Endothelial cell of umbilical vein (primary cell): Measurements from ENCODE around the gene ARHGEF7. TPM values are rescaled to one million over a fixed set of nuclear protein-coding genes. Genes with fewer than 3 reads are reported as not detected.

Experiments used
- BruUV-seq: library from RNA; stranded (reverse); fragments of 400-500 nt; replicated peaks from 2 replicates; lab custom pipeline; 2021; lab: Mats Ljungman, UMichigan
- CTCF ChIA-PET: fragments of 300-600, 350-600 bp; sonication (Branson Sonifier 250); formaldehyde crosslinking; loops from one replicate; lab custom pipeline; 2021; ENCODE audit warnings: antibody characterized with exemption, inconsistent platforms; lab: Charles Lee
- POLR2A ChIA-PET: fragments of 300-600, 350-600 bp; sonication (Branson Sonifier 250); formaldehyde crosslinking; loops from one replicate; lab custom pipeline; 2021; ENCODE audit warnings: antibody characterized with exemption, inconsistent platforms; lab: Charles Lee
- DNase-seq: peaks from one replicate; pipeline ENCODE4 v3.0.0-alpha.2; 2011; ENCODE audit warnings: low read depth, low spot score
- FAIRE-seq: peaks from 2 replicates; lab custom pipeline; 2011; peaks lifted over from hg19 to GRCh38; lab: Jason Lieb, UNC
- H2AFZ ChIP-seq: 2 replicates; pipeline ENCODE4 v1.6.0; 2012; ENCODE audit warnings: low read depth, low read length, control low read depth, inconsistent platforms
- H3K27ac ChIP-seq: 2 replicates; pipeline ENCODE4 v1.5.1; 2011; ENCODE audit warnings: low read depth, mild to moderate bottlenecking, control low read depth, low read length, moderate library complexity; ENCODE audit not compliant: insufficient read depth
- H3K27me3 ChIP-seq, 2 experiments: 2 replicates each; pipeline versions ENCODE4 v1.6.0 to v1.6.1; 2011; ENCODE audit warnings: low read length in 2 of 2, mixed read lengths in 1 of 2; ENCODE audit not compliant: control insufficient read depth in 2 of 2, insufficient read depth in 2 of 2
- H3K36me3 ChIP-seq, 2 experiments: 2 replicates in 1 of 2; 3 replicates in 1 of 2; pipeline ENCODE4 v1.5.1; 2011; ENCODE audit warnings: low read length in 2 of 2, mild to moderate bottlenecking in 1 of 2, moderate library complexity in 1 of 2; ENCODE audit not compliant: control insufficient read depth in 2 of 2, insufficient read depth in 2 of 2; ENCODE audit errors: extremely low read depth in 1 of 2
- H3K4me1 ChIP-seq: 3 replicates; pipeline ENCODE4 v1.5.1; 2011; ENCODE audit warnings: mild to moderate bottlenecking, low read length; ENCODE audit not compliant: control insufficient read depth, insufficient read depth; ENCODE audit errors: extremely low read depth
- H3K4me2 ChIP-seq: 2 replicates; pipeline ENCODE4 v1.6.1; 2011; ENCODE audit warnings: low read length, control low read depth, mixed read lengths; ENCODE audit not compliant: insufficient read depth
- H3K4me3 ChIP-seq, 3 experiments: fragments of 200-600 bp in 1 of 3; sonication (generic), shearing (Covaris generic) in 1 of 3; replicated peaks in 1 of 3; 2 replicates each; pipeline ENCODE4 v1.5.1; 2011 to 2016; ENCODE audit warnings: control low read depth in 3 of 3, low read length in 3 of 3, mild to moderate bottlenecking in 2 of 3, inconsistent platforms in 1 of 3, low read depth in 1 of 3, moderate library complexity in 1 of 3; ENCODE audit not compliant: insufficient read depth in 1 of 3
- H3K79me2 ChIP-seq: 2 replicates; pipeline ENCODE4 v1.6.0; 2012; ENCODE audit warnings: low read length, inconsistent platforms; ENCODE audit not compliant: control insufficient read depth, insufficient read depth
- H3K9ac ChIP-seq: replicated peaks from 2 replicates; pipeline ENCODE3; 2011; ENCODE audit warnings: low read length, control low read depth; ENCODE audit not compliant: insufficient read depth; ENCODE audit errors: extremely low read depth
- H3K9me1 ChIP-seq: replicated peaks from 3 replicates; pipeline ENCODE4 v1.6.0; 2011; ENCODE audit warnings: mild to moderate bottlenecking, low read length; ENCODE audit not compliant: control insufficient read depth, insufficient read depth; ENCODE audit errors: extremely low read depth
- H3K9me3 ChIP-seq: replicated peaks from 2 replicates; pipeline ENCODE4 v1.5.1; 2012; ENCODE audit warnings: low read length, inconsistent platforms; ENCODE audit not compliant: control insufficient read depth, insufficient read depth
- H4K20me1 ChIP-seq: replicated peaks from 2 replicates; pipeline ENCODE3; 2011; ENCODE audit warnings: mild to moderate bottlenecking, low read length; ENCODE audit not compliant: control insufficient read depth, insufficient read depth; ENCODE audit errors: extremely low read depth
- EZH2 ChIP-seq: IDR thresholded peaks from 2 replicates; pipeline ENCODE4 v1.6.1; 2012; ENCODE audit warnings: borderline replicate concordance, low read depth, mild to moderate bottlenecking, moderate library complexity, low read length, inconsistent platforms; ENCODE audit not compliant: severe bottlenecking
- FOS ChIP-seq: IDR thresholded peaks from 2 replicates; pipeline ENCODE4 v1.6.1; 2011; ENCODE audit warnings: mild to moderate bottlenecking, low read length, moderate library complexity, borderline replicate concordance; ENCODE audit not compliant: insufficient read depth
- GATA2 ChIP-seq: IDR thresholded peaks from 2 replicates; pipeline ENCODE4 v1.7.0; 2011; ENCODE audit warnings: low read depth, mild to moderate bottlenecking, moderate library complexity, mixed read lengths, low read length; ENCODE audit not compliant: insufficient read length, insufficient read depth
- JUN ChIP-seq: IDR thresholded peaks from 2 replicates; pipeline ENCODE4 v1.6.1; 2011; ENCODE audit warnings: borderline replicate concordance, low read depth; ENCODE audit not compliant: insufficient read length, insufficient read depth
- MYC ChIP-seq: IDR thresholded peaks from one replicate; pipeline ENCODE4 v1.6.1; 2011; ENCODE audit warnings: mild to moderate bottlenecking, low read depth, low read length
- POLR2A ChIP-seq: IDR thresholded peaks from 2 replicates; pipeline ENCODE4 v1.6.1; 2012; ENCODE audit warnings: low read depth, mild to moderate bottlenecking, control low read depth, low read length
- POLR2AphosphoS5 ChIP-seq: IDR thresholded peaks from 2 replicates; pipeline ENCODE4 v1.6.1; 2012; ENCODE audit warnings: low read depth, mild to moderate bottlenecking, control low read depth, low read length, moderate library complexity; ENCODE audit not compliant: insufficient read depth
- dilution Hi-C: fragments of 300-500 bp; cut with MboI; formaldehyde crosslinking; loops from one replicate; pipeline ENCODE4 v1.15.0; 2019; ENCODE audit warnings: low sequenced_read_pairs; ENCODE audit not compliant: extremely low pct_ligation_motif_present
- intact Hi-C: fragments of 100-400 bp; cut with micrococcal nuclease; formaldehyde crosslinking; loops from one replicate; pipeline ENCODE4 v1.10.0; 2022
- polyA plus RNA-seq, 4 experiments: library from polyadenylated mRNA; depleted of rRNA in 3 of 4; stranded (reverse) in 3 of 4; unstranded in 1 of 4; fragments of >200 nt; gene quantifications; 2 replicates each; pipeline versions ENCODE4 v1.2.1 to v1.2.3, GENCODE V29; 2011 to 2012; ENCODE audit warnings: missing spikeins in 1 of 4
- total RNA-seq: library from RNA; stranded (reverse); gene quantifications from 2 replicates; pipeline ENCODE4 v1.2.3, GENCODE V29; 2021
- TF ChIP-seq, protein P1 (sequence below), 2 donors: IDR thresholded peaks; 1 replicate in 1 of 2; 2 replicates in 1 of 2; pipeline ENCODE4 v1.5.1; 2011; ENCODE audit warnings: low read length in 2 of 2, mild to moderate bottlenecking in 2 of 2, moderate library complexity in 2 of 2, control low read depth in 1 of 2, inconsistent platforms in 1 of 2, low read depth in 1 of 2; ENCODE audit not compliant: insufficient read depth in 1 of 2; ENCODE audit errors: extremely low read depth in 1 of 2
- TF ChIP-seq, protein P2 (sequence below): IDR thresholded peaks from 2 replicates; pipeline ENCODE4 v1.6.1; 2011; ENCODE audit not compliant: insufficient read depth, insufficient read length

Gene ARHGEF7
- total and polyA plus RNA-seq, 2 donors (not counting 3 experiments of a cell fraction or from before 2014, with no cell fraction given): 94.9 to 155 TPM

GRCh38 chr13:111145071-111145470, 30.0 kb downstream of the ARHGEF7 start:
- Histone ChIP-seq H3K27me3 (peaks cover 35 to 39% of the 10 kb centered on the region in 2 experiments), H2AFZ (no peak overlapping the region), H3K9ac (no peak overlapping the region), H3K9me3 (no peaks in the 10 kb centered on the region), H3K4me2 (no peak overlapping the region), H3K4me1 (no peaks in the 10 kb centered on the region), H3K36me3 (no peaks in the 10 kb centered on the region), H3K27ac (no peak overlapping the region), H3K79me2 (no peaks in the 10 kb centered on the region), H3K9me1 (no peaks in the 10 kb centered on the region), H4K20me1 (no peaks in the 10 kb centered on the region), H3K4me3 (no peak overlapping the region)
- no peak for DNase-seq
- FAIRE-seq: no peak
- intact Hi-C loops (no loop called here), dilution Hi-C loops (no loop called here)
- ChIA-PET POLR2A (no interaction called here), CTCF (interaction anchor here (0.8 kb wide), 2 partner anchors 12 to 77 kb away, joined by 3 read pairs; no protein-coding TSS in a partner anchor)
- TF ChIP-seq GATA2: no peak
- TF ChIP-seq POLR2A: no peak
- no peak for TF ChIP-seq POLR2AphosphoS5
- no peak for TF ChIP-seq EZH2
- no peak for TF ChIP-seq MYC
- TF ChIP-seq, protein P1, sequence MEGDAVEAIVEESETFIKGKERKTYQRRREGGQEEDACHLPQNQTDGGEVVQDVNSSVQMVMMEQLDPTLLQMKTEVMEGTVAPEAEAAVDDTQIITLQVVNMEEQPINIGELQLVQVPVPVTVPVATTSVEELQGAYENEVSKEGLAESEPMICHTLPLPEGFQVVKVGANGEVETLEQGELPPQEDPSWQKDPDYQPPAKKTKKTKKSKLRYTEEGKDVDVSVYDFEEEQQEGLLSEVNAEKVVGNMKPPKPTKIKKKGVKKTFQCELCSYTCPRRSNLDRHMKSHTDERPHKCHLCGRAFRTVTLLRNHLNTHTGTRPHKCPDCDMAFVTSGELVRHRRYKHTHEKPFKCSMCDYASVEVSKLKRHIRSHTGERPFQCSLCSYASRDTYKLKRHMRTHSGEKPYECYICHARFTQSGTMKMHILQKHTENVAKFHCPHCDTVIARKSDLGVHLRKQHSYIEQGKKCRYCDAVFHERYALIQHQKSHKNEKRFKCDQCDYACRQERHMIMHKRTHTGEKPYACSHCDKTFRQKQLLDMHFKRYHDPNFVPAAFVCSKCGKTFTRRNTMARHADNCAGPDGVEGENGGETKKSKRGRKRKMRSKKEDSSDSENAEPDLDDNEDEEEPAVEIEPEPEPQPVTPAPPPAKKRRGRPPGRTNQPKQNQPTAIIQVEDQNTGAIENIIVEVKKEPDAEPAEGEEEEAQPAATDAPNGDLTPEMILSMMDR (IDR thresholded peaks at IDR 0.05; ENCODE audit: extremely low read depth in 1 of 2, insufficient read depth in 1 of 2, low read depth in 1 of 2, low read length in 2 of 2): no peak
- TF ChIP-seq JUN: no peak
- no peak for TF ChIP-seq FOS
- TF ChIP-seq, protein P2, sequence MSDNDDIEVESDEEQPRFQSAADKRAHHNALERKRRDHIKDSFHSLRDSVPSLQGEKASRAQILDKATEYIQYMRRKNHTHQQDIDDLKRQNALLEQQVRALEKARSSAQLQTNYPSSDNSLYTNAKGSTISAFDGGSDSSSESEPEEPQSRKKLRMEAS: no peak
- BruUV-seq: no TSS peak
